Neural cell (in vitro differentiated cells): ENCODE results near the gene HGF. TPM values are rescaled to one million over a fixed set of nuclear protein-coding genes. Genes with fewer than 3 reads are reported as not detected.

Experiments
- H2AFZ ChIP-seq: fragments of 200-600, 300-800 bp; sonication (generic), shearing (Covaris generic); 2 replicates; pipeline ENCODE4 v1.6.0; 2014; ENCODE audit warnings: low read depth, mild to moderate bottlenecking, antibody characterized with exemption, low read length, moderate library complexity
- H3F3A ChIP-seq: fragments of 200-600 bp; shearing (Covaris generic); 2 replicates; pipeline ENCODE4 v1.6.1; 2016; ENCODE audit warnings: mild to moderate bottlenecking, moderate library complexity, mixed read lengths, antibody characterized with exemption, low read length; ENCODE audit not compliant: insufficient read depth, poor library complexity, severe bottlenecking
- H3K27ac ChIP-seq: fragments of 200-600, 300-800 bp; sonication (generic), shearing (Covaris generic); 2 replicates; pipeline ENCODE4 v1.5.1; 2014; ENCODE audit warnings: mild to moderate bottlenecking, low read length, moderate library complexity
- H3K27me3 ChIP-seq: fragments of 300-800, 200-600 bp; sonication (generic), shearing (Covaris generic); 2 replicates; pipeline ENCODE4 v1.6.0; 2014; ENCODE audit warnings: mild to moderate bottlenecking, low read depth, low read length, moderate library complexity; ENCODE audit not compliant: insufficient read depth
- H3K36me3 ChIP-seq: fragments of 300-800, 200-600 bp; sonication (generic), shearing (Covaris generic); 2 replicates; pipeline ENCODE4 v1.5.1; 2014; ENCODE audit warnings: mild to moderate bottlenecking, antibody characterized with exemption, low read length, moderate library complexity; ENCODE audit not compliant: insufficient read depth
- H3K4me2 ChIP-seq: fragments of 300-800, 200-600 bp; sonication (generic), shearing (Covaris generic); 2 replicates; pipeline ENCODE4 v1.6.0; 2014; ENCODE audit warnings: mild to moderate bottlenecking, low read length
- H3K4me3 ChIP-seq: fragments of 300-800, 200-600 bp; sonication (generic), shearing (Covaris generic); 2 replicates; pipeline ENCODE4 v1.5.1; 2014; ENCODE audit warnings: mild to moderate bottlenecking, low read length, moderate library complexity
- H3K79me2 ChIP-seq: fragments of 200-600 bp; shearing (Covaris generic); replicated peaks from 2 replicates; pipeline ENCODE4 v1.6.0; 2014; ENCODE audit warnings: mild to moderate bottlenecking, low read length, moderate library complexity; ENCODE audit not compliant: insufficient read depth
- H3K9ac ChIP-seq: fragments of 300-800, 200-600 bp; sonication (generic), shearing (Covaris generic); 2 replicates; pipeline ENCODE4 v1.6.1; 2016; ENCODE audit warnings: mild to moderate bottlenecking, low read length, mixed read lengths
- H3K9me2 ChIP-seq: fragments of 200-600 bp; shearing (Covaris generic); 2 replicates; pipeline ENCODE4 v1.6.1; 2016; ENCODE audit warnings: mild to moderate bottlenecking, low read length, mixed read lengths; ENCODE audit not compliant: insufficient read depth
- H3K9me3 ChIP-seq: fragments of 200-600, 300-800 bp; sonication (generic), shearing (Covaris generic); 2 replicates; pipeline ENCODE4 v1.6.1; 2016; ENCODE audit warnings: mild to moderate bottlenecking, mixed run types, low read length, moderate library complexity, mixed read lengths
- H4K20me1 ChIP-seq: fragments of 200-600 bp; shearing (Covaris generic); 2 replicates; pipeline ENCODE4 v1.6.1; 2016; ENCODE audit warnings: mild to moderate bottlenecking, mixed run types; ENCODE audit not compliant: insufficient read depth
- CTCF ChIP-seq: fragments of 450-650 bp; IDR thresholded peaks from 2 replicates; pipeline ENCODE4 v1.5.1; 2014; ENCODE audit warnings: antibody characterized with exemption, mild to moderate bottlenecking, moderate library complexity; ENCODE audit not compliant: poor library complexity, severe bottlenecking
- EP300 ChIP-seq: fragments of 450-650 bp; conservative IDR thresholded peaks from 2 replicates; pipeline ENCODE4 v1.6.1; 2014; ENCODE audit warnings: antibody characterized with exemption, mild to moderate bottlenecking, moderate library complexity; ENCODE audit not compliant: poor library complexity, severe bottlenecking
- EZH2 ChIP-seq: fragments of 200-600, 300-800 bp; shearing (Covaris generic), sonication (generic); IDR thresholded peaks from 2 replicates; pipeline ENCODE4 v1.6.1; 2014; ENCODE audit warnings: antibody characterized with exemption, low read length, borderline replicate concordance, mild to moderate bottlenecking; ENCODE audit not compliant: insufficient read depth, poor library complexity, severe bottlenecking
- MXI1 ChIP-seq: fragments of 450-650 bp; conservative IDR thresholded peaks from 2 replicates; pipeline ENCODE4 v1.6.1; 2014; ENCODE audit warnings: antibody characterized with exemption, mild to moderate bottlenecking; ENCODE audit not compliant: poor library complexity, severe bottlenecking
- POLR2AphosphoS5 ChIP-seq: IDR thresholded peaks from 2 replicates; pipeline ENCODE4 v1.6.1; 2012
- RAD21 ChIP-seq: fragments of 450-650 bp; conservative IDR thresholded peaks from 2 replicates; pipeline ENCODE4 v1.6.1; 2014; ENCODE audit warnings: antibody characterized with exemption, mild to moderate bottlenecking, moderate library complexity
- REST ChIP-seq: IDR thresholded peaks from 2 replicates; pipeline ENCODE4 v1.6.1; 2012; ENCODE audit warnings: borderline replicate concordance
- SMC3 ChIP-seq: fragments of 450-650 bp; conservative IDR thresholded peaks from 2 replicates; pipeline ENCODE4 v1.6.1; 2014; ENCODE audit warnings: antibody characterized with exemption, mild to moderate bottlenecking, moderate library complexity; ENCODE audit not compliant: poor library complexity
- TAF1 ChIP-seq: IDR thresholded peaks from 2 replicates; pipeline ENCODE4 v1.6.1; 2012; ENCODE audit warnings: low read depth
- polyA plus RNA-seq: library from polyadenylated mRNA; depleted of rRNA; stranded (reverse); fragments of >200 nt; gene quantifications from 2 replicates; pipeline ENCODE4 v1.2.3, GENCODE V29; 2014

Gene HGF
- polyA plus RNA-seq, 1 donor from 2014 or later, result not detected

GRCh38 chr7:81721437-81721836 is 48.4 kb downstream of the HGF start:
- no peaks in the 10 kb centered on the region for H3K9me2 ChIP-seq
- no peak overlapping the region for H3K27ac ChIP-seq
- no peaks in the 10 kb centered on the region for H3K79me2 ChIP-seq
- H3K9ac ChIP-seq, result no peak overlapping the region
- no peak overlapping the region for H2AFZ ChIP-seq
- H3K36me3 ChIP-seq, result no peaks in the 10 kb centered on the region
- TF ChIP-seq MXI1 (no peak), CTCF (no peak), POLR2AphosphoS5 (peak; percentile 86), EP300 (peak; percentile 96), EZH2 (no peak)
- H3F3A ChIP-seq, result no peaks in the 10 kb centered on the region
- no peaks in the 10 kb centered on the region for H3K9me3 ChIP-seq
- H3K4me2 ChIP-seq, result no peak overlapping the region
- no peaks in the 10 kb centered on the region for H3K27me3 ChIP-seq
- H4K20me1 ChIP-seq, result no peaks in the 10 kb centered on the region
- no peak overlapping the region for H3K4me3 ChIP-seq

- Histone ChIP-seq H3K9me2 (no peaks in the 10 kb centered on the region), H3K79me2 (no peaks in the 10 kb centered on the region), H3F3A (no peaks in the 10 kb centered on the region), H4K20me1 (no peaks in the 10 kb centered on the region), H3K36me3 (no peaks in the 10 kb centered on the region), H3K4me3 (no peak overlapping the region), H2AFZ (no peak overlapping the region), H3K27ac (no peak overlapping the region), H3K27me3 (no peaks in the 10 kb centered on the region), H3K4me2 (no peak overlapping the region), H3K9me3 (no peaks in the 10 kb centered on the region), H3K9ac (no peak overlapping the region)
- no peak for TF ChIP-seq SMC3
- TF ChIP-seq CTCF, result no peak
- no peak for TF ChIP-seq TAF1
- no peak for TF ChIP-seq MXI1
- no peak for TF ChIP-seq EP300
- TF ChIP-seq RAD21, result no peak
- no peak for TF ChIP-seq REST
- TF ChIP-seq POLR2AphosphoS5, result no peak
- TF ChIP-seq EZH2, result no peak
These were observed 50.0 kb downstream of the HGF start for GRCh38 chr7:81719865-81720264.
